HG03045 (cell line): ENCODE results near the gene SLC45A3.
"Not testable (repeated sequence)": the region's sequence is repeated elsewhere in the genome, so short reads cannot be mapped to it uniquely, and the experiment has no call there.

Experiments
- ATAC-seq: cut with Tn5 transposase; IDR thresholded peaks from one replicate; pipeline ENCODE4 v1.9.1; 2021; ENCODE audit warnings: mild to moderate bottlenecking, moderate library complexity; ENCODE audit not compliant: unreplicated experiment

Gene SLC45A3

GRCh38 chr1:205680073-205680851 is at the start of gene SLC45A3:
SLC45A3 (minus strand) TSS chr1:205680509; CDS start chr1:205664656, 15,853 bp downstream.
- no peak for ATAC-seq

- no peak for ATAC-seq
Measured at GRCh38 chr1:205726619-205727125, 46.4 kb upstream of the SLC45A3 start.

GRCh38 chr1:205725514-205725913 is 45.2 kb upstream of the SLC45A3 start:
- no peak for ATAC-seq

GRCh38 chr1:205720740-205721139 is 40.4 kb upstream of the SLC45A3 start:
- not testable (repeated sequence) for ATAC-seq

GRCh38 chr1:205719762-205720161 is 39.5 kb upstream of the SLC45A3 start:
- ATAC-seq: no peak

- ATAC-seq: no peak
Measured at GRCh38 chr1:205719015-205719414, 38.7 kb upstream of the SLC45A3 start.

- ATAC-seq: no peak
Measured at GRCh38 chr1:205716371-205717132, 36.2 kb upstream of the SLC45A3 start.

- ATAC-seq: no peak
Measured at GRCh38 chr1:205715628-205716027, 35.3 kb upstream of the SLC45A3 start.

GRCh38 chr1:205714906-205715246 is 34.6 kb upstream of the SLC45A3 start:
- ATAC-seq: no peak

- no peak for ATAC-seq
Measured at GRCh38 chr1:205714190-205714905, 34.0 kb upstream of the SLC45A3 start.

- ATAC-seq: no peak
Measured at GRCh38 chr1:205711105-205712048, 31.1 kb upstream of the SLC45A3 start.

- ATAC-seq: no peak
Measured at GRCh38 chr1:205710201-205711062, 30.1 kb upstream of the SLC45A3 start.

GRCh38 chr1:205709640-205710039 is 29.3 kb upstream of the SLC45A3 start:
- no peak for ATAC-seq

- no peak for ATAC-seq
Measured at GRCh38 chr1:205709059-205709398, 28.7 kb upstream of the SLC45A3 start.

- ATAC-seq: no peak
Measured at GRCh38 chr1:205706601-205707502, 26.5 kb upstream of the SLC45A3 start.

GRCh38 chr1:205704903-205705302 is 24.6 kb upstream of the SLC45A3 start:
- ATAC-seq: no peak

- no peak for ATAC-seq
Measured at GRCh38 chr1:205703072-205703471, 22.8 kb upstream of the SLC45A3 start.

GRCh38 chr1:205701891-205702290 is 21.6 kb upstream of the SLC45A3 start:
- no peak for ATAC-seq
